GM19099 (cell line): Measurements from ENCODE around the gene PTTG1IP.

Experiments
- POLR2A ChIP-seq: IDR thresholded peaks from 3 replicates; pipeline ENCODE4 v1.6.1; 2011; ENCODE audit warnings: low read depth; ENCODE audit not compliant: insufficient read length; ENCODE audit errors: extremely low read depth

PTTG1IP gene, protein sequence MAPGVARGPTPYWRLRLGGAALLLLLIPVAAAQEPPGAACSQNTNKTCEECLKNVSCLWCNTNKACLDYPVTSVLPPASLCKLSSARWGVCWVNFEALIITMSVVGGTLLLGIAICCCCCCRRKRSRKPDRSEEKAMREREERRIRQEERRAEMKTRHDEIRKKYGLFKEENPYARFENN

DNA sequence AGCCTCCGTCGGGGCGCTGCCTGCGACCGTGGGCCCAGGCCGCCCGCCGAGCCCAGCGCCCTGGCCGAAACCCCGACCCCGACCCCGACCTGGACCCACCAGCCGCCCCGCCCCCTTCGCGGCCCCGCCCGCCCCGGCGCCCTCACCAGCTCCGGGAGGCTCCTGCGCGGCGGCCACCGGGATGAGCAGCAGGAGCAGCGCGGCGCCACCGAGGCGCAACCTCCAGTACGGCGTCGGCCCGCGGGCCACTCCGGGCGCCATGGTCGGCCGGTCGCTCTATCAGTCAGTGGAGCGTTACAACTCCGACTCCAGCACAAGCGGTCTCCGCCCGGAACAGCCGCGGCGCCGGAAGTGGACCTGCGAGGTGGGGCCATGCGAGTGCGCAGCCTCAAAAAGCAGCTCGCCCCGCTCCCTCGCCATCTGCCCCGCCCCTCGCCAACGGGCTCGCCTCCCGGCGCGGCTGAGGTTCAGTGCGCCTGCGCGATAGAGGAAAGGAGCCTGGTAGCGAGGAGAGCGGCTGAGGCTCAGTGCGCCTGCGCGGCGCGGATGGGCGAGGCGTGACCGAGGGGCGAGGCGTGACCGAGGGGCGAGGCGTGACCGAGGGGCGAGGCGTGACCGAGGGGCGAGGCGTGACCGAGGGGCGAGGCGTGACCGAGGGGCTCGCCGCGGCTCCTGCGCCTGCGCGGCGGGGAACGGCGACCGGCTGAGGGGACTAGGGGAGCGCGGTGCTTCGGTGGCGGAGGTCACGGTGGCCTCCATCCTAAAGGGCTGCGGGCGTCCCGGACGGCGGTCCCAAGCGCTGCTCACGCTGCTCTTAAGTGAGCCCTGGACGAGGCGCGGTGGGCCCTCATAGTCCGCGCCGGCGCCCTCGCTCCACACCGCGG is at the start of gene PTTG1IP:
TSS of gene PTTG1IP (minus strand) at position 335 of the 884 bp plus-strand sequence. CDS start at position 261, 74 bp downstream.
- TF ChIP-seq POLR2A = peak; percentile 71

DNA sequence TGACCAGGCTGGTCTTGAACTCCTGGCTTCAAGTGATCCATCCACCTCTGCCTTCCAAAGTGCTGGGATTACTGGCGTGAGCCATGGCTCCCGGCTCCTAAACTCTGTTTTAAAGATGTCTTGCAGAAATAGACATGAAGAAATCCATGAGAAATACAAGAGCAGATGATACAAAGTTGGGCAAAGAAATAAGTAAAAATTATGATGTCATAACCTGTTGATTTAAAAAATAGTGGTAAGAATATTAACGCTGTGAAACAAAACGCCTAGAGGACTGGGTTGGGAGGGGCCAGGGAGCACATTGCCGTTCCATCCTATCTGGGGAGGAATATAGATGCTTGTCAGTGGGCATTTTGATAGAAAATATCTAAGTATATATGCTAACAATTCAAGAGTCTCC is 48.4 kb upstream of the PTTG1IP start:
- no peak for TF ChIP-seq POLR2A

DNA sequence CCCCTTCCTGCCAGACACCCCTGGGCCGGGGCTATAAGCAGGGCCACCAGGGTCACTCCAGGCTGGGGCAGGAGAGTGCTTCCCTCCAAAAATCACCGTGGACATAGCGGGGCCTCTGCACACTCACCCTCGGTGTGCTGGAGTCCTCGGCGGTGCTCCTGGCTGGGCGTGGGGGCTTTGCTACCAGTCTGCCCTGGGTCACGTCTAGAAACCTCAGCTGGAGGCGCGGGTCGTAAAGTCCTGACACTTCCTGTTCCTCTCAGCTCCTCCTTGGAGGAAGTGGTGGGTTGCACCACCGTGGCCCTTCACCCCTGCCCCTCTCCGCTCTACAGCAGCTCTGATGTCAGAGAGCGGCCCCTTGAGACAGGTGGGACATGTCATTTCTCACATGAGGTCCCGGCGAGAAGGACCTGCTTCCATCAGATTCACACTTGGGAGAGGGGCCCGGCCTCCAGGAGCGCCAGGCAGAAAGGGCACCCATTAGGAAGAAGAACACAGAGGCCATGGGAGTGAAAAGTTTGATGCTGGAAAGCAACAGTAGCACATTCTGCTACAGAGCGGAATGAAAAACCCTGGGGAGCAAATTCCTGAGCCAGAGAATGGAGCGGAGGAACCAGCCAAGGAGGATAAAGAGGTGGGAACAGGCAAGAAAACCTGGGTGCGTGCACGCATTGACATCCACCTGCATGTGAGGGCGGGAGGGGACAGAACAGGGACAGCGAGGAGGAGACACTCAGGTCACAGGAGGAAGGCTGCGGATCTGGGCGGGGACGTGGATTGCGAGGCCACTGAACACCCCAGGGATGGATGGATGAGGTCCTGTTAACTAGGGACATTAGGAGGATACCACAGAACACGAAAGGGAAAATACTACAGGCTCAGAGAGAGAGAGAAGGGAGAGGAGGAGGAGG is 47.5 kb upstream of the PTTG1IP start, which contains the start of gene ITGB2:
TSS of gene ITGB2 (minus strand) at position 206 of the 911 bp plus-strand sequence. CDS start 10,117 bp downstream, outside the sequence.
- TF ChIP-seq POLR2A = peak; percentile 53

DNA sequence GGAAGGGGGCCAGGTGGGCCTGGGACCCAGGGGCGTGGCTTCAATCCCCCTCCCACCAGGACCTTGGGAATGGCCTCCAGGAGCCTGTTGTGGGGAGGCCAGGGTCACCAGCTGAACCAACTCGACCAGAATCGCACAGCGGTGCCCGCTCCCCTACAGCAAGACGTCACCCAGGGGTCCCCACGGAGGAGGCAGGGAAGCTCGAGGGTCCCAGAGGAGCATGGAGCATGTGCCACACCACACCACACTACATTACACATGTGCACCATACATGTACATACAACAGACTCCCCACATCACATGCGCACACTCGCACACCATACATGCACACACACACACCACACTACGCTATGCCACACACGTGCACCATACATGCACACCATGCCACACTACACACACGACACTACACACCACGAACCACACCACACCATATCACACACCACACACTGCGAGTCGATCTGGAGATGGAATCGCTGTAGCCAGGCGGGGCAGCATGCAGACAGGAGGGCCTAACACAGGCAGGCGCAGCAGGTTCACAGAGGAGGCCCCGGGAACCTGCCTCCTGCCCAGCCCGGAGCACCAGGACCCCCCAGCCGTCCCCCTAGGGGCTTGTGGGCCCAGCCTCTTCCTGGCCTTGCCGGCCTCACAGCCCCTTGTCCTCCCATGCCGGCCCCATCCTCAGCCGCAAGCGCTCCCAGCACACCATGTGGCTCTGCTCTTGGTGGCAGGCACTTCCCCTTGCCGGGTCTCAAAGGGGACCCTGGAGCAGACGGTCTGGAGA is 46.6 kb upstream of the PTTG1IP start:
- no peak for TF ChIP-seq POLR2A

DNA sequence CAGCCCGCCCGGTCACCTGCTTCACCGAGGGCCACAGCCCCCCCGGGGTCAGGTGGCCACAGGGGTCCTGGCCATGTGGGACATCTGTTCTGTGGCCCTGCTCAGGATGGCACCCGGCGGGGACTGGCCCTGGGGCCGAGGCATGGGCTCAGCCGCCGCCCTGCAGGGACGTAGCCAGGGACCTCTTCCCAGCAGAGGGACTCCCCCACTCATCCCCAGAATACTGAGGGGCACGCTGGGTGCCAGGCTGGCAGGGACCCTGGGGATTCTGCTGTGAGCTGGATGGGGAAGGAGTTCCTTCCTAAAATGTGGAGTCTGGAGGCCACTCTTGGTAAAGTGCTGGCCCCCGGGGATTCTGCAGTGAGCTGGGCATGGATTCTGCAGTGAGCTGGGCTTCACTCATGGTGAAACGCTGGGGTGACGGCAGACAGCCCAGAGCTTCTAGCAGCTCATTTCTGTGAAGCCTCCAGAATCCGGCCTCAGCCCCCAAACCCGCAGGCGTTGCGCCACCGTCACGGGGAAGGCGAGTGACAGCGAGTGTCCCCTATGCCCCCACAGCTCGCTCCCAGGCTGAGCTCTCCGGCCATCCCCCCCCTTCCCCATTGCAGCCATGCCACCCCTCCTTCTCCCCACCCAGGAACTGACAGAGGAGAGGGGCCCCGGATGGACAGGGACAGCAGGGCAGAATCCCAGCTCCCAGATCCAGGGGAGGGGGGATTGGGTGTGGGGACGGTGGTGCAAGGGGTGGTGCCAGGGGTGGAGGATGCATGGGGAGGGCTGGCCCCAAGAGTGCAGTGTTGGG is 45.8 kb upstream of the PTTG1IP start:
- TF ChIP-seq POLR2A = no peak

DNA sequence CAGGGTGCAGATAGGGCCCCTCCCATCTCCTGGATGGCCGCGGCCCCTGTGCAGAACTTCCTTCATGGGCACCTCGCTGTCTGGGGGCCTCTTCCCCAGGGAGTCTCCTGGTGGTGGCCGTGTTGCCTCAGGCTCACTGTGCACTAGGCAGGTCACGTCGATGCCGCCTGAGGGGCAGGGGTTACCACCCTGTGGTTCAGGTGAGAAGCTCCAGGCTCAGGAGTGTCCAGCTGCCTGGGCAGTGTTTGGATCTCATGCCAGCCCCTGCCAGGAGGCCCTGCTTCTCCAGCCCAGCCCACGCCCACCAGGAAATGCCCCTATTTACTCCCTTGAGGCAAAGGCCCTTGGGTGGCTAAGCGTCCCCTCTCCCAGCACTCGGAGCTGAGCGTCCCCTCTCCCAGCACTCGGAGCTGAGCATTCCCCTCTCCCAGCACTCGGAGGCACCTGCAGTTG is 45.1 kb upstream of the PTTG1IP start:
- TF ChIP-seq POLR2A = no peak

DNA sequence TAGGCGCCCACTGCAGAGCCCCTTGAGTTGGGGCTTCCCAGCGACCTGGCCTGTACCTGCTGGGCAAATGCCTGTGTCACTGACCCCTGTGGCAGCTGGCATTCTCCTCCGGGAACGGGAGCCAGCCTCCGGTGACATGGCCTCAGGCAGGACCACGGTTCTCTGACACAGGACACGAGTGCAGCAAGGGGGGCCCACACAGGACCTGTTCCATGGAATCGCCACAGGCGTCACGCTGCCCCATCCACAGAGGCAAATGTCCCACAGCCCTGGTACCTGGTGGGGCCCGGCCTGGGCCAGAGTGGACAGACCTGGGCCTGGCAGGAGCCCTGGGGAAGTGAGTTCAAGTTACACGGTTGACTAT is 44.6 kb upstream of the PTTG1IP start:
- no peak for TF ChIP-seq POLR2A

DNA sequence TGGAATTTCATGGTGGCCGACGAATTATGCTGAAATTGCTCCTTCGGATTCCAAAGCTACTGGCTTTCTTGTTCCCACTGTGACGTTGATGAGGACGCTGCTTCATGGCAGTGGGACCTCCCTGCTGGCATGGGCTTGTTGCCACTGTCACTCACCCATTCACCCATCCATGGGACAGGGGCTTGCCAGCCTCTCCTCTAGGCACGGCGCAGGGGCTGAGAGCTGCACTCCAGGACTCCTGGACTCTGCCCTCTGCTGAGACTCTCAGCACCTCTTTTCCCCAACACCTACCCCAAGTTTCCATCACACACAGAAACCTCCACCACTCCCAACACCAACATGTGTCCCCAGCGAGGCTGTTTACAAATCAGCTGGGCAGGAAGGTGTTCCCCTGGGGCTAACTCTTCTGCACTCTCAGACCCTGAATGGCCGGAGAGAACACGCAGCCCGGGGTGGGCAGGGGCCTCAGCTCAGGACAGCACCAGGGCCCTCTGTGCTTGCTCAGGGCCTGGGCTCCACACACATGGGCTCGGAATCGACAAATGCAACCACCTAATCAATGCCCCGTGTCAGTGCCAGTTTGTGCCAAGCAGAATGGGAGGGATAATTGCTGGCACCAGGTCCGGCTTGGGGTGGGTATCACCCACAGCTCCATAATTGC is 44.1 kb upstream of the PTTG1IP start:
- TF ChIP-seq POLR2A = no peak

DNA sequence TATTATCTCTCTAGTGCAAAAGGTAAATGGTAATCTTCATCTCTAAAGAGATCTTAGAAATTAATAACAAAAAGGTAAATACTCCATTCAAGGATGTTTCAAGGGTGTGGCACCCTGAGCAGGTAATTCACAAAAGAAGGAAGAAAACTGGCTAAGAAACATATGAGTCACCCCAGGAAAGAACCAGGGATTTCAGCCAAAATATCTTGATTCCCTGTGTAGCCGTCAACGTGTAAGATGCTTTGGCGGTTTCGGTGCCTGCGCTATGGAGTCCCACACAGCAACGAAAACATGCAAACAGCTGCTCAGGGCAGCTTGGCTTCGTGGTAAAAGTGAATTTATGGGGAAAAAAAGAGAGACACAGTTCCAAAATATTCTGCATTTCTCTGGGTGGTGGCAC is 43.5 kb upstream of the PTTG1IP start:
- no peak for TF ChIP-seq POLR2A

DNA sequence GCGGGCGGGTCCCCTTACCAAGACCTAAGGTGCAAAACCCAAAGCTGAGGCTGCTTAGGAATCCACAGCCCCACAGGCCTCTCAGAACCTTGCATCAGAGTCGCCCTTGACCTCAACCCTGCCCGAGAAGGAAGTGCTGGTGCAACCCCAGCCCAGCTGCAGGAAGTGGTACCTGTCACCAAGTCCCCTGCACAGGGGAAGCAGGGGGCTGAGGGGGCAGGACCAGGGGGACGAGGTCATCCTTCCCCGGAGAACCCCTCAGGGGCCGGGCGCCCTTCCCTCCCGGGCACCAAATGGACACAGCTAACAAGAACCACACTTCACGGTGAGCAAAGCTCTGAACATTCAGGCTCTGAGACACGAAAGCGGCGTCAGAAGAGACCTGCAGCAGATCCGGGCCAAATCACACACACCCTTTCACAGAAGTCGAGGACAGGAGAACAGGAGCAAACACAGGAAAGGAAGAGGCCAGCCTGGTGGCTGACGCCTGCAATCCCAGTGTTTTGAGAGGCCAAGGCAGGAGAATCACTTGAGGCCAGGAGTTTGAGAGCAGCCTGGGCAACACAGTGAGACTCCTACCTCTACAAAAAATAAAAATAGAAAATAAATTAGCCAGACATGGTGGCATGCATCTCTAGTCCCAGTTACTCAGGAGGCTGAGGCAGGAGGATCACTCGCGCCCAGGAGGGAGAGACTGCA is 40.8 kb upstream of the PTTG1IP start:
- peak; percentile 19 for TF ChIP-seq POLR2A

DNA sequence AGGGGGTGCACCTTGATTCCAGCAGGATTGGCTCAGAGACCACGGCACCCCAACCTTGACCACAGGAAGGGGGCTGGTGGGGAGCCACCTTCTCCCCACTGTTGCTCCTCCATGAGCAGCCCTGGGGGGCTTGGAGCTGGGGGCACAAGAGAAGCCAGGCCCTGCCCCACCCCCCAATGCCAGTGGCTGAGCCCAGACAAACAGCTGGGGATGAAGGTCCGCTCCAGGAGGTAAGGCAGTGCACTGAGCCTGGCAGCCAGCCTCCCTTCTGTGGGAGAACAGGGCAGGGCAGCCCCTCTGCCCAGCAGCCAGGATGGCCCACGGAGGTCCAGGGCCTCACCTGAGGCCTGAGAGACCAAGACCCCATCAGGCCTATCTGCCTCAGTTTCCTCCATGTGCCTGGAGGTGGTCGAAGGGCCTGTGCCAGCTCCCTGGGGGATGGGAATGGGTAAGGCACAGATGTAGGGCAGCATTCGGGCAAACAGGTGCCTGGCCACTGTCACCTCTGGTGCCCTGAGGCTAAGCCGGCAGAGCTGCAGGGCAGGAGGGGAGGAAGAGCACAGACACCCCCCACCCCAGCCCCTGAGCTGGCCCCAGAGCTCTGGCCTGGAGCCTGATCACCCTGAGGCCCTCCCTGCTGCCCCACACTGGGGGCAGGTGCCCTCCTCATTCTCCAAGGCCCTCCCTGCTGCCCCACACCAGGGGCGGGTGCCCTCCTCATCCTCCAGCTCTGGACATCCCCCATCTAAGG is 40.1 kb upstream of the PTTG1IP start:
- no peak for TF ChIP-seq POLR2A

DNA sequence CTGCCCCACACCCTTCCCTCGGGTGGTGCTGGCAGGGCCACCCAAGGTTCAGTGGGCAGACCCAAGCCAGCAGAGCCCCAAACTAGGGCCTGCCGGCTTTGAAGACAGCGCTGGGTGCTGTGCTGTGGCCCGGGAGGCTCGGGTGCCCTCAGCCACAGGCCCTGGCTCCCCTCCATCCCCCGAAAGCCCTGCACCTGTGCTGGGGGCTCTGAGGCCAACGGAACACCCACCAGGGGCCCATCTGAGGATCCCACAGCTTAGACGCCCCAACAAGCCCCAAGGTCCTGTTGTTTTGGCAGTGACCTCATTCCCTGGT is 38.6 kb upstream of the PTTG1IP start:
- no peak for TF ChIP-seq POLR2A

DNA sequence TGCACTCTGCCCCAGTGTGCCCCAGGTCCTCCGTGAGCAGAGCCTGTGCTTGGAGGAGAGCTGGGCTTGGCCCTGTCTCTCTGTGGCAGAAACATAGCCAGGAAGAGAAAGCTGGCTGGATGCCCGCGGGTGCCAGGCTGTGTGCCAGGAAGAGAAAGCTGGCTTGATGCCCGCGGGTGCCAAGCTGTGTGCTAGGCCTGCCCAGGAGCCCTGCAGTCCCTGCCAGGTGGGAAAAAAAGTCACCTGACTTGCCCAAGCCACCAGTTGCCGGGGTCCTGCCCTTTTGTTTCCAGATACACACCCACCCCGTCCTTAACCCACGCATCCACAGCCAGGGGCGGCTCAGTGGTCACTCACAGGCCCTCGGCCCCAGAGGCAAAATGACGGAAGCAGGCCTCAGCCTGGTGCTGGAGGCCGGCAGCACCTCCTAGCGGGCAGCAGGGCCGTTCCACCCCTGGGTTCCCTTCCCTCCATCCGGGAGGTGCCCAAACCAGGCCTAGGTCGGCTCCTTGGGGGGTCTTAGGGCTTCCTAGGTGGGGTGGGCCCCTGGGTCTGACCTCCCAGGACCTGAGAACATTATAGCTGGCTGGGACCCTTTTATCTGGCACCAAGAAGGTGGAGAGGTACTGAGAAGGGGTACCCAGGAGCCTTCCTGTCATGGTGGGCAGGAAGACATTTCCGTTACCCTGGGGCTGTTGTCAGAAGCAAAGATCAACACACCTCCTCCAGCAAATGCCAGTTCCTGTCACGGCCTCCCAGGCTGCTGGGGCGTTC is 38.1 kb upstream of the PTTG1IP start:
- TF ChIP-seq POLR2A = no peak
